ENCODE data around the gene PATJ.
"Not testable (repeated sequence)": the region's sequence is repeated elsewhere in the genome, so short reads cannot be mapped to it uniquely, and the experiment has no call there.

Gene PATJ

DNA sequence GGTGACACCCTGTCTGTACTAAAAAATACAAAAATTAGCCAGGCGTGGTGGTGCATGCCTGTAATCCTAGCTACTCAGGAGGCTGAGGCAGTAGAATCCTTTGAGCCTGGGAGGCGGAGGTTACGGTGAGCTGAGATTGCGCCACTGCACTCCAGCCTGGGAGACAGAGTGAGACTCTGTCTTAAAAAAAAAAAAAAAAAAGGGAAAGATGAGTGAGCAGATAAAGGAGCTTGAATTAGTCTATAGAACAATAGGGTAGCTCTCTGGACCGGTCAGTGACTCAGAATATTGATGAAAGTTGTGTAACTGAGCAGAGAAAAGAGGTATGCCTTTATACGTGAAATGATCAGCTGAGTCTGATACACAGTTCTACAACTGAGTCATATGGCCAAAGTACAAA, 95.3 kb downstream of the PATJ start:
- DNase-seq: peak; percentile 21

DNA sequence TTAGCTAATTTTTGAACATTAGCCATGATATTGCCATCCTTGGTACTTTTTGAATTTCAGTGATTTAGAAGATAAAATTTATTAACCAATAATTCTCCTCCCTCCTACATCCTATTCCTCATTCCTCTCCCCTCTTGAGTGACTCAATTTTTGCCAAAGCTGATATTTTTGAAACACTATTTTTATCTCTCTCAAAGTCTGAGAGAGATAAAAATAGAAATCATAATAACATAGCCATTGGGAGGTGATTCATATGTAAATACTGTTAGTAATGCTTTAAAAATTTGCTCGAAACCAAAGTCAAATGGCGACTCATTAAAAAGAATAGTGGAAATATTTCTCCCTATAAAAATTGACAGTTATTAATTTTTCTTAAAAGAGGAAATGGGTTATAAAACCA, 97.4 kb downstream of the PATJ start:
- DNase-seq: peak; percentile 76

- DNase-seq: peak; percentile 44
Measured at GRCh38 chr1:61842036-61842435, 99.8 kb downstream of the PATJ start.

- peak; percentile 9 for DNase-seq
Measured at GRCh38 chr1:61842863-61843514, 100.7 kb downstream of the PATJ start.

GRCh38 chr1:61844006-61844405, 101.7 kb downstream of the PATJ start:
- peak; percentile 54 for DNase-seq

- not testable (repeated sequence) for DNase-seq
Measured at GRCh38 chr1:61844664-61845063, 102.4 kb downstream of the PATJ start.

DNA sequence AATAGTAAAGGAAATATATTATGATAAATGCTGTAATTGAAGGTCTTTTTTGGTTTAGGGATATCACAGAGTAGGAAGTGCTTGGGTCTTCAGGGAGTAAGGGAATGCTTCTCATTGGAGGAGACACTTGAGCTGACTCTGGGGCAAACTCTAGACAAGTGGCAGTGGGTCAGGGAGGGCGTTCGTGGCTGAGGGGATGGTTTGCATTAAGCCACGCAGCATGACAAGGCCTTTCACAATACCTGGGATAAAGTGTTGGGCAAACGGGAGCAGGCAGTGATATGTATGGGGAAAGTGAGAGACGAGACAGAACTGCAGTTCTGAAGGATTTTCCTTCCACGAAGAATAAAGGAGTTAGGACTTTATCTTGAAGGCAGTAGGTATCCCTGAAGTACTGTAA, 109.0 kb downstream of the PATJ start:
- no peak for DNase-seq

DNA sequence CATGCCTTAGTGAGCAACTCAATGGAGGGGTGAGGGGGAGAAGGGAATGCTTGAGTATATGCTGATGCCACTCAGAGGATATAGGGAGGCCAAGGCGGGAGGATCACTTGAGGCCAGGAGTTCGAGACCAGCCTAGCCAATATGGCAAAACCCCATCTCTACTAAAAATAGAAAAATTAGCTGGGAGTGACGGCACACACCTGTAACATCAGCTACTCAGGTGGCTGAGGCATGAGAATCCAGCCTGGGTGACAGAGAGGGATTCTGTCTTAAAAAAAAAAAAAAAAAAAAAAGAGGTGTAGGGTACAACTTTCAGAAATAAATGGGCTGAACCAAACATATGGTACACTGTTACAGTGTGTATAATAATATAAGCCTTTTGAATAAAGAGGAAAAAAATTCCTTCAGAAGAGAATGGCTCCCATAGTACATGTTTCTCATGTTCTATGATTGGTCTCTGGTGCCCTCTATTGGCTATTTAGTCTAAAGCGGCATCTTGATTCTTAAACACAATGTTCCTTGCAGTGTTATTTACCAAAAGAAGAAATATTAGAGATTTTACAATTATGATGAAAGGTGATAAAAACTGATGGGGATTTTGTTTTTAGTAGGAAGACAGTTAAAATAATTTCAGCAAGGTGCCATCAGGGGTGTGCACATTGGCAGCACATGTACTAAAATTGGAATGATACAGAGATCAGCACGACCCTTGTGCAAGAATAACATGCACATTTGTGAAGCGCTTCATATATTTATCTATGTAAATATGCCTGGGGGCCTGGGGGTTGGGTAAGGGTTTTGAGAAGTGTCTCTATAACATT, 109.8 kb downstream of the PATJ start:
- peak; percentile 76 for DNase-seq

- no peak for DNase-seq
Measured at GRCh38 chr1:61852670-61853015, 110.4 kb downstream of the PATJ start.

DNA sequence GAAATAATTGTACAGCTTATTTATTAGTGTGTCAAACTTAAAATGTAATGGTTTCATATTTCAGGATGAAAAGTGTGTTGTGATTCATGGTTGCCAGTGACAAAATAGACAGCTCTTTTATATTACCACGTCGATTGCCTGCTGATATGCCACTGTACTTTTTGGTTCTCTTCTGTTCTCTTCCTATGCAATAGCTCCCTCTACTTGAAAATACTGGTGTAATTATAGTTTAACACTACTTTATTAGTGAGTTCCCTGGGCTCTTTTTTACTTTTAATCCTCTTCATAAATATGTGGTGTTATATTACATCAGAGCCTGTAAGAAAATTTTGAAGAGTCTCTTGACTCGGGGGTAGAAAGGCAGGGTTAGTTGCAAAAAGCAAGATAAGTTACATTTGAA, 111.3 kb downstream of the PATJ start:
- peak; percentile 46 for DNase-seq

DNA sequence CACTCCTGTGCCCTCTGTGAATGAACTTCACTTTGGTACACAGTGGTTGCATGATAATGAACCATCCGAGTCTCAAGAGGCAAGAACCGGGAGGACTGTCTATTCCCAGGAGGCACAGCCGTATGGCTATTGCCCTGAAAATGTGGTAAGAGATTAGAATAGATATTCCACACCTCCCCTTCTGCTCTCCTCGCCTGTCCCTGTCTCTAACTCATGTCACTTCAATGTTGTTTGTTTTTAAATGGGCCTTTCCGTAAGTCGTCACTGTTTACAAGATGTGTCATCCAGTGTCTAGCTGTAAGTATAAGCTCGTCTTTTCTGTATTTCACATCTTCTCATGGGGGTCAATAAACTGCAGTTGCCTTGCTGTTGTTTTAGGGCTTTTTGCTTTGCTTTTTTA, 122.2 kb downstream of the PATJ start:
- no peak for DNase-seq

GRCh38 chr1:61865646-61866220, 123.5 kb downstream of the PATJ start:
- DNase-seq: no peak

GRCh38 chr1:61869691-61870109, 127.4 kb downstream of the PATJ start:
- DNase-seq: no peak

GRCh38 chr1:61872206-61872605, 129.9 kb downstream of the PATJ start:
- no peak for DNase-seq

DNA sequence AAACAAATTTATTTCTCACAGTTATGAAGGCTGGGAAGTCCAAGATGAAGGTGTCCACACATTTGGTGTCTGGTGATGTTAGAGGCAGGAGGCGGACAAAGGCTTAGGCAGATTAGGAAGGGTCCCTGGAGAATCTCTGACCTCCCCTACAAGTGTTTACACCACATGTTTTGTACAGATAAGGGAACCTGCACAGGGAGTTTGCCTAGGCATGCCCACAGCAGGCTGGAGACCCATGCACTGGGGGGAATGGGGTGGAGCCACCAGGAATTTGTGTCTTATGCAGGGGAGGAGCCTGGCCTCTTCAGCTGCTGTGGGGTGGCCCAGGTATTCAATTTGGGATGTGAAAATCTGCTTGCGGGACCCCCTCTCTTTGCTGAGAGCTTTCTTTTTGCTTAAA, 131.3 kb downstream of the PATJ start:
- DNase-seq: no peak

GRCh38 chr1:61873994-61874393, 131.7 kb downstream of the PATJ start:
- DNase-seq: no peak

GRCh38 chr1:61875198-61875597, 132.9 kb downstream of the PATJ start:
- no peak for DNase-seq

GRCh38 chr1:61879887-61880474, 137.7 kb downstream of the PATJ start:
- DNase-seq: not testable (repeated sequence)

DNA sequence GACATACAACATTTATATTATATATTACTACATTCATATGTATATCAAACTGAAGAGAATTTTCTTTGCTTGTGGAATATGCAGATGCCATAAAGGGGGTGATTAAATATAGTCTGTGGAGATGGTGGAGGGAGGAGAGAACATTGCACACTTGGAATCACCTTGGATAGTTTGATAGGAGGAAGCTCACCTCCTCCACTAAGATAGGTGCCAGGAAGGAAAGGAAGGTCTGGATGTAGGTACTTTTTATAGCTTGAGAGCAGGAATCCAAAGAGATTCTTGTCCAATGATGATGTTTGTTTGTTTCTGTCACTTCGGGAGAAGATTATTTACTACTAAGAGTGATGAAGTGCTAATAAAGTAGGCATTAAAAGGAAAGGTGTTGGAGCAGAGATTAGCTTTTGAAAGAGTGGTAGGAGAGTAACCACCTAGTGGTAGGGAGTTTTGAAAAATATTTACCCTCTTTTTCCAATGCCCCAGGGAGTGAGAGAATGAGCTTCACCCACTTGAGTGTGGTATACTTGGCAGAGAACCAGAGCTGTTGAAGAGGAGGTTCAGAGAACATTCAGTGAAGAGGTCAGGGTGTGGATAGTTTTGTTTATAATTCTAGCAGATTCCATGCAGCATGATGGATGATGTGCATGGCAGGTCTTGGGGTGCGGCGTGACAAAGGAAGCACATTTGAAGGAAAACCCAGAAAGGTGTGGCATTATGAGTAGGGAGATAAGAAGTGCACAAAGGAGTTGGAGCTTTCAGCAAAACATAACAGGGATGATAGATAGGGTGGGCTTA, 145.0 kb downstream of the PATJ start:
- no peak for DNase-seq

DNA sequence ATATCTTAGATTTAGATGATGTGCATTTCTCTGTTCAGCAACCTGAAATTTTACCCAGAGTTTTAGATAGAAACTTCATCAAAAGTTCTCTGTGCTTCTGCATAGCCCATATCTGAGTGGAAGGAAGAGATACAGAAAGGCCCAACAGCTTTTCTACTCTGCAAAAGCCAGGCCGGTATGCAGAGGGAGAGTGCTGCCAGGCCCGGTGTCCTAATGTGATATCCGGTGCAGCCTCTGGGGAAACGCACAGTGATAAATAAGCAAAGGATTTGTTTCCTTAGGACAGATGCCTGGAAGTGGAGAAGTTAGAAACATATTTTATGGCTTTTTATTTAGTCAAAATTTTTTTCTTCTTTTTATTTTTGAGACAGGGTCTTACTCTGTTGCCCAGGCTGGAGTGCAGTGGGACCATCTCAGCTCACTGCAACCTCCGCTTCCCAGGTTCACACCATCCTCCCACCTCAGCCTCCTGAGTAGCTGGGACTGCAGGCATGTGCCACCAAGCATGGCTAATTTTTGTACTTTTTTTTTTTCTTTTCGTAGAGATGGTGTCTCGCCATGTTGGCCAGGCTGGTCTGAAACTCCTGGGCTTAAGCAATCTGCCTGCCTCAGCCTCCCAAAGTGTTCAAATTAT, 145.8 kb downstream of the PATJ start:
- DNase-seq: peak; percentile 2

GRCh38 chr1:61888808-61889207, 146.5 kb downstream of the PATJ start:
- no peak for DNase-seq

DNA sequence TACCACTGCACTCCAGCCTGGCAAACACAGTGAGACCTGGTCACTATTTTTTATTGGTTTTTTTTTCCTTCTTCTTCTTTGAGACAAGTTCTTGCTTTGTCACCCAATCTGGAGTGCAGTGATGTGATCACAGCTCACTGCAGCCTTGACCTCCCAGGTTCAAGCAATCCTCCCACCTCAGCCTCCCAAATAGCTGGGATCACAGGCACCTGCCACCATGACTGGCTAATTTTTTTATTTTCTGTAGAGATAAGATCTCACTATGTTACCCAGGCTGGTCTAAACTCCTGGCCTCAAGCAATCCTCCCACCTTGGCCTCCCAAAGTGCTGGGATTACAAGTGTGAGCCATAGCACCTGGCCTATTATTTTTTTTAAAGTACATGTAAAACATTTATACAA, 148.2 kb downstream of the PATJ start:
- not testable (repeated sequence) for DNase-seq

DNA sequence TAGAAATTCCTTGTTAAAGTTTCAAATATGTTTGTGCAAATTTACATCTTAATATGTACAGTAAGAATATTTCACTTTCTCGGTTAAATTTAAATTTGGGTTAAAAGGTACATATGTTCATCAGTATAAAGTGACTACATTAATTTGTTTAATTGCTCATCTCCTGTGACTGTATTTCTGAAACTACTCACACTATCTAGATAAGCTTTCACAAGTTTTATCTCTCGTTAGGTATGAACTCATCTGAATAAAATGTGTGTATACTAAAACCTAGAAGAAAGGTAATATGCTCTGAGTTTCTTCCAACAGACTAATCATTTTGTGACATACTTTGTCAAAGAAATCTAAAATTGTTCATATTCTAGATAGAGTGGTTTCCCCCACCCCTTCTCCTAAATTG, 150.7 kb downstream of the PATJ start:
- no peak for DNase-seq
